Activated naive CD4-positive, alpha-beta T cell treated with anti-CD3 and anti-CD28 coated beads, Interleukin-2, amount 10 ng/mL, durations not matched to agents 7 days and 5 days (primary cell): Measurements from ENCODE around the gene TRIM14.

Experiments used
- CTCF ChIA-PET: fragments of 350-600 bp; sonication (Branson Sonifier 250); formaldehyde crosslinking; loops from one replicate; lab custom pipeline; 2021; ENCODE audit warnings: antibody characterized with exemption; lab: Charles Lee
- DNase-seq: peaks from one replicate; pipeline ENCODE4 v3.0.0-alpha.2; 2020
- H3K27ac Mint-ChIP-seq: one replicate; pipeline ENCODE4 v1.8.0; 2021; ENCODE audit warnings: mild to moderate bottlenecking, moderate library complexity, mixed read lengths
- H3K27me3 Mint-ChIP-seq: one replicate; pipeline ENCODE4 v1.8.0; 2021; ENCODE audit warnings: mild to moderate bottlenecking, mixed read lengths
- H3K36me3 Mint-ChIP-seq: one replicate; pipeline ENCODE4 v1.8.0; 2021; ENCODE audit warnings: mixed read lengths
- H3K4me1 Mint-ChIP-seq: one replicate; pipeline ENCODE4 v1.8.0; 2021; ENCODE audit warnings: mixed read lengths
- H3K4me3 Mint-ChIP-seq: one replicate; pipeline ENCODE4 v1.8.0; 2021; ENCODE audit warnings: mild to moderate bottlenecking, moderate library complexity, mixed read lengths
- H3K9me3 Mint-ChIP-seq: one replicate; pipeline ENCODE4 v1.8.0; 2021; ENCODE audit warnings: mixed read lengths

TRIM14 gene

DNA sequence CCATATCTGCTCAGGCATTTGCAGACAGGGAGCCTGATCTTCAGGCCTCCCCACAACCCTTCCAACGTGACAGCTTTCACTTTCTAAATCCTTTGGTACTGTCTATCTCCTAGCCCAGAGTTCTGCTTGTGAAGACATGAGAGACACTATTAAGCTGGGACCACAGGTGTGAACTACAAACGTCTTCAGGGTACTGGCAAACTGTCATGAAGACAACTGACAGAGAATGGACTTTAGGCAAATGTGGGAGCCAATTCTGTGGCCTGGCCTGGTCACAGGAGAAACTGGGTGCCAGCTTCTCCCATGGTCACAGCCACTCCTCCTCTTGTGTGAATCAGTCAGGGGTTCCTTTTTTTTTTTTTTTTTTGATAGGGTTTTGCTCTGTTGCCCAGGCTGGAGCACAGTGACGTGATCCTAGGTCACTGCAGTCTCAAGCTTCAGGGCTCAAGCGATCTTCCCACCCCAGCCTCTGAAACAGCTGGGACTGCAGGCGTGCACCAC lies 10.4 kb downstream of the TRIM14 start:
- CTCF ChIA-PET = interaction anchor here (2.3 kb wide), 1 partner anchor 10 kb away, joined by 10 read pairs; the partner anchor contains the start of gene TRIM14
- Mint-ChIP-seq H3K9me3 (no peaks in the 10 kb centered on the region), H3K4me3 (peak overlapping the region; percentile 48), H3K27ac (peak overlapping the region; percentile 99), H3K27me3 (no peaks in the 10 kb centered on the region), H3K4me1 (peaks cover 96% of the 10 kb centered on the region), H3K36me3 (peaks cover 75% of the 10 kb centered on the region)
- peak; percentile 63 for DNase-seq

DNA sequence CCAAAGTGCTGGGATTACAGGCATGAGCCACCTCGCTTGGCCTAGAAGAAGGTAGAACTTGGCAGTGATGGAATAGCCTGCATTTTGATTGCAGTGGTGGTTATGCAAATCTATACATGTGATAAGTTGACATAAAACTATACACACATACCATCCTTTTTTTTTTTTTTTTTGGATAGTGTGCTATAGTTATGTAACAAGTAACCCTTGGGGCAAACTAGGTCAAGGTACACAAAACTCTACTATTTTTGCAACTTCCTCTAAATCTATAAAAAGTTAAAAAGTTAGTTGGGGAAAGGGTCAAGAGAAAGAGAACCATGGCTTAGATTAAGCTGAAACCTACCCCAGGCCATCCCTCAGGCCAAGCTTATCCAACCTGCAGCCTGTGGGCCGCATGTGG lies 11.1 kb downstream of the TRIM14 start:
- no peaks in the 10 kb centered on the region for H3K9me3 Mint-ChIP-seq
- DNase-seq = peak; percentile 20
- CTCF ChIA-PET = interaction anchor here (2.3 kb wide), 1 partner anchor 10 kb away, joined by 10 read pairs; the partner anchor contains the start of gene TRIM14
- H3K27ac Mint-ChIP-seq = peak overlapping the region; percentile 99
- H3K27me3 Mint-ChIP-seq = no peaks in the 10 kb centered on the region
- peaks cover 94% of the 10 kb centered on the region for H3K4me1 Mint-ChIP-seq
- peaks cover 72% of the 10 kb centered on the region for H3K36me3 Mint-ChIP-seq
- no peak overlapping the region for H3K4me3 Mint-ChIP-seq

- Mint-ChIP-seq H3K4me3 (no peak overlapping the region), H3K36me3 (peaks cover 62% of the 10 kb centered on the region), H3K4me1 (peaks cover 96% of the 10 kb centered on the region), H3K27ac (peak overlapping the region; percentile 98), H3K27me3 (no peaks in the 10 kb centered on the region), H3K9me3 (no peaks in the 10 kb centered on the region)
- CTCF ChIA-PET = interaction anchor here (1.2 to 2.3 kb wide), 2 partner anchors 13 to 14 kb away, joined by 5 to 9 read pairs; partner anchors contain the start of gene TRIM14
- no peak for DNase-seq
Observed at GRCh38 chr9:98105006-98105405, 14.0 kb downstream of the TRIM14 start.

DNA sequence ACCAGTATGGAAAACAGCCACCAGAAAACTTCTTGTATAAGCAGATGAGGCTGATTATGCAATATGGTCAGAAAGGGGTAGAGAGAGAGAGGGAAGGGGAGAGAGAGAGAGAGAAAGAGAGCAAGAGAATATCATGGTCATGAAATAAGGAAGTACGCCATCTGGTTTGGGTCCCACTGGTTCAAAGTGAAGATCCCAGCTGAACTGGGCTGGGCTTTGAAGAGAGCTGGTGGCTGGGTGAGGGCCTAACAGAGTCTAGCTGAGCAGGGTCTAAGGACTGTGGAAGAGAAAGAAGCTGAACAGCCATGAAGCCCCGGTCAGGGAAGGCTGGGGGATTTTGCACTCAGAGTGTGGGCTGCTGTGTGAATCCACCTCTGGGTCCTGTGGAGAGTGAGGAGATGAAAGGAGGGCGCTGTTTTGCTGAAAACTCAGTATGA lies 14.6 kb downstream of the TRIM14 start:
- peak overlapping the region; percentile 98 for H3K27ac Mint-ChIP-seq
- peak overlapping the region; percentile 4 for H3K4me3 Mint-ChIP-seq
- peaks cover 96% of the 10 kb centered on the region for H3K4me1 Mint-ChIP-seq
- no peaks in the 10 kb centered on the region for H3K9me3 Mint-ChIP-seq
- H3K27me3 Mint-ChIP-seq = no peaks in the 10 kb centered on the region
- no peak for DNase-seq
- peaks cover 62% of the 10 kb centered on the region for H3K36me3 Mint-ChIP-seq
- CTCF ChIA-PET = interaction anchor here (0.7 to 2.3 kb wide), 2 partner anchors 13 to 21 kb away, joined by 3 to 9 read pairs; no protein-coding TSS in a partner anchor

GRCh38 chr9:98101868-98102273 lies 17.2 kb downstream of the TRIM14 start:
- peak overlapping the region; percentile 98 for H3K27ac Mint-ChIP-seq
- CTCF ChIA-PET = interaction anchor here (0.6 to 1.4 kb wide), 4 partner anchors 18 to 179 kb away, joined by 3 to 24 read pairs (median 4); partner anchors contain the start of genes TRIM14 and TRMO
- H3K36me3 Mint-ChIP-seq = peaks cover 60% of the 10 kb centered on the region
- peaks cover 95% of the 10 kb centered on the region for H3K4me1 Mint-ChIP-seq
- no peaks in the 10 kb centered on the region for H3K9me3 Mint-ChIP-seq
- DNase-seq = peak; percentile 91
- no peaks in the 10 kb centered on the region for H3K27me3 Mint-ChIP-seq
- H3K4me3 Mint-ChIP-seq = peak overlapping the region; percentile 61

DNA sequence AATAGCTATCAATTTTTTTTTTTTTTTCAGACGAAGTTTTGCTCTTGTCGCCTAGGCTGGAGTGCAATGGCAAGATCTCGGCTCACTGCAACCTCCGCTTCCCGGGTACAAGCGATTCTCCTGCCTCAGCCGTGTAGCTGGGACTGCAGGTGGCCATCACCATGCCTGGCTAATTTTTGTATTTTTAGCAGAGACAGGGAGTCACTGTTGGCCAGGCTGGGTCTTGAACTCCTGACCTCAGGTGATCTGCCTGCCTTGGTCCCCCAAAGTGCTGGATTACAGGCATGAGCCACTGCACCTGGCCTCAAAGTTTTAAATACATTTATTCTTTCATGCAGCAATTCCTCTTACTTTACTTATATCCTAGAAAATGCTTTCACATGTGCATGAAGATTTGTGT lies 17.6 kb downstream of the TRIM14 start:
- peaks cover 61% of the 10 kb centered on the region for H3K36me3 Mint-ChIP-seq
- H3K27ac Mint-ChIP-seq = peak overlapping the region; percentile 98
- no peak for DNase-seq
- CTCF ChIA-PET = interaction anchor here (0.6 to 1.4 kb wide), 4 partner anchors 18 to 179 kb away, joined by 3 to 24 read pairs (median 4); partner anchors contain the start of genes TRIM14 and TRMO
- peaks cover 94% of the 10 kb centered on the region for H3K4me1 Mint-ChIP-seq
- no peaks in the 10 kb centered on the region for H3K27me3 Mint-ChIP-seq
- H3K9me3 Mint-ChIP-seq = no peaks in the 10 kb centered on the region
- H3K4me3 Mint-ChIP-seq = peak overlapping the region; percentile 61

DNA sequence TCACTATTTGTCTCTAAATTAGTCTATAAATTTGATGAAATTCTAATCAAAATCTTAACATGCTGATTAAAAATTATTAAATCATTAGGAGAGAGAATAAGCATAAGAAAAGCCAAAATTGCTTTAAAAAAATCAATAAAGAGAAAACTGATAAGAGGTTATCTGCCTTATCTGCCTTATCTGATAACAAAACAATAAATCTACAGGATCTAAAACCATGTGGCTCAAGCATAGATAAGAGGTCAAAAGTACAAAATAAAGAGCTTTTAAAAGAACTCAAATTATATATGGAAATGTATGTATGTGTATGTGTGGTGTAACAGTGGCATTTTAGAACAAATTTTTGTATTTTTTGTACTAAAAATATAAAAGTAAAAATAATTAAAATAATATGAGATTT lies 18.6 kb downstream of the TRIM14 start:
- Mint-ChIP-seq H3K27me3 (no peaks in the 10 kb centered on the region), H3K4me3 (peak overlapping the region; percentile 61), H3K9me3 (no peaks in the 10 kb centered on the region), H3K4me1 (peaks cover 92% of the 10 kb centered on the region), H3K36me3 (peaks cover 61% of the 10 kb centered on the region), H3K27ac (peak overlapping the region; percentile 96)
- CTCF ChIA-PET = no interaction called here
- no peak for DNase-seq

DNA sequence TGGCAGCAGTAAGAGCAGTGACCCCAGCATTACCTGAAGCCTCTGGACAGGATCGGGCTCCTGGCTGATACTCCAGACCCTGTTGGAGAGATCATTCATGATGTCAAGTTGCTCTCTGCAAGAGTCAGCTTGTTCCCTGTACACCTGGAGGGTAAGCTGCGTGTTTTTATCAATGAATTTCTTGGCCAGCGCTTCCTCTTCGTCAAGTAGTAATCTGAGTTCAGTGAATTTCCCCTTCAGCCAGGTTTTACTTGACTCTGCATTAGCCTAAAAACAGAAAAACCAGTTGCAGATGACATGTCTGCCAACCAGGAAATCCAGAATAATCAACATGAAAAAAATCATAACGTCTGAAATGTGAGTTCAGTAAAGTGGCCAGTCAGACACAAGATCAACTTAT lies 19.1 kb downstream of the TRIM14 start:
- CTCF ChIA-PET = no interaction called here
- peak overlapping the region; percentile 61 for H3K4me3 Mint-ChIP-seq
- H3K27ac Mint-ChIP-seq = peak overlapping the region; percentile 96
- H3K27me3 Mint-ChIP-seq = no peaks in the 10 kb centered on the region
- no peak for DNase-seq
- H3K4me1 Mint-ChIP-seq = peaks cover 90% of the 10 kb centered on the region
- no peaks in the 10 kb centered on the region for H3K9me3 Mint-ChIP-seq
- H3K36me3 Mint-ChIP-seq = peaks cover 61% of the 10 kb centered on the region

DNA sequence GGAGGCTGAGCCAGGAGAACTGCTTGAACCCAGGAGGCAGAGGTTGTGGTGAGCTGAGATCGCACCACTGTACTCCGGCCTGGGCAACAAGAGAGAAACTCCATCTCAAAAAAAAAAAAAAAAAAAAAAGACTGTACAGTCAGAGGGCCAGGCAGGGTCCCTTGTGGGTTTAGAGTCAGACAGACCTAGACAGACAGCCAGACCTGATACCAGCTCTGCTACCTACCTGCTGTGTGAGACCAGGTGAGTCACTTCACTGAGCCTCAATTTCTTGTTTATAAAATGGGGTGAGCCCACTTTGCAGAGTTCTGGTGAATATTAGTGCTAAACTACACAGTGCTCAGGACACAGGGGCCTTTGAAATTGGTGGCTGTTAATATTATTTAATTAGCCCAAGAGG lies 19.7 kb downstream of the TRIM14 start:
- H3K4me3 Mint-ChIP-seq = no peak overlapping the region
- no peaks in the 10 kb centered on the region for H3K9me3 Mint-ChIP-seq
- CTCF ChIA-PET = no interaction called here
- H3K36me3 Mint-ChIP-seq = peaks cover 61% of the 10 kb centered on the region
- H3K4me1 Mint-ChIP-seq = peaks cover 89% of the 10 kb centered on the region
- no peaks in the 10 kb centered on the region for H3K27me3 Mint-ChIP-seq
- peak overlapping the region; percentile 96 for H3K27ac Mint-ChIP-seq
- no peak for DNase-seq

DNA sequence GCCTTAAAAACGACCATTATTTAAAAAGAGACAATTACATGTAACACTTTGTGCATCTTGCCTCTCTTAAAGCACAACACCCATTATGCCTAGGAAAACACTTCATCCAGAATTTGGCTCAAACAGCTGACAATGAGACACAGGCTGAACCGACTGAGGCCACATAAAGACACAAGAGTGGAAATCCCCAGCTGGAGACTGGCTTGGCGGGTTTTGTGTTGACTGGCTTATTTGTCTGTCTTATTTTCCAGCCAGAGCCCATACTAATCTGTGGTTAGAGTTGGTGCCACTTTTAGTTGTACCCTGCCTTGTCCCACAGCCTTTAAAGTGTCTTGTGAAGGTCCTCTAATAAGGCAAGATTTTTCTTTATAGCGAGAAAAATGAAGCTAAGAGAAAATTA lies 21.2 kb downstream of the TRIM14 start:
- Mint-ChIP-seq H3K4me3 (no peak overlapping the region), H3K36me3 (peaks cover 63% of the 10 kb centered on the region), H3K9me3 (no peaks in the 10 kb centered on the region), H3K27me3 (no peaks in the 10 kb centered on the region), H3K27ac (peak overlapping the region; percentile 96), H3K4me1 (peaks cover 87% of the 10 kb centered on the region)
- CTCF ChIA-PET = interaction anchor here (1.3 to 1.9 kb wide), 4 partner anchors 21 to 165 kb away, joined by 3 to 9 read pairs (median 6); partner anchors contain the start of genes CORO2A and TRIM14
- peak; percentile 47 for DNase-seq

GRCh38 chr9:98096091-98096490 lies 22.9 kb downstream of the TRIM14 start:
- H3K36me3 Mint-ChIP-seq = peaks cover 68% of the 10 kb centered on the region
- H3K9me3 Mint-ChIP-seq = no peaks in the 10 kb centered on the region
- CTCF ChIA-PET = no interaction called here
- H3K4me1 Mint-ChIP-seq = peaks cover 79% of the 10 kb centered on the region
- no peak for DNase-seq
- H3K27ac Mint-ChIP-seq = no peak overlapping the region
- H3K4me3 Mint-ChIP-seq = no peak overlapping the region
- no peaks in the 10 kb centered on the region for H3K27me3 Mint-ChIP-seq

GRCh38 chr9:98095401-98095800 lies 23.6 kb downstream of the TRIM14 start:
- no peaks in the 10 kb centered on the region for H3K27me3 Mint-ChIP-seq
- no peak overlapping the region for H3K4me3 Mint-ChIP-seq
- H3K36me3 Mint-ChIP-seq = peaks cover 70% of the 10 kb centered on the region
- peak overlapping the region; percentile 81 for H3K27ac Mint-ChIP-seq
- DNase-seq = no peak
- H3K9me3 Mint-ChIP-seq = no peaks in the 10 kb centered on the region
- CTCF ChIA-PET = interaction anchor here (0.8 kb wide), 1 partner anchor 23 kb away, joined by 3 read pairs; no protein-coding TSS in a partner anchor
- H3K4me1 Mint-ChIP-seq = peaks cover 72% of the 10 kb centered on the region

GRCh38 chr9:98094851-98095250 lies 24.2 kb downstream of the TRIM14 start:
- Mint-ChIP-seq H3K27me3 (no peaks in the 10 kb centered on the region), H3K36me3 (peaks cover 69% of the 10 kb centered on the region), H3K27ac (peak overlapping the region; percentile 74), H3K4me1 (peaks cover 70% of the 10 kb centered on the region), H3K4me3 (no peak overlapping the region), H3K9me3 (no peaks in the 10 kb centered on the region)
- CTCF ChIA-PET = interaction anchor here (0.8 kb wide), 1 partner anchor 23 kb away, joined by 3 read pairs; no protein-coding TSS in a partner anchor
- no peak for DNase-seq

- Mint-ChIP-seq H3K4me3 (no peak overlapping the region), H3K36me3 (peaks cover 71% of the 10 kb centered on the region), H3K4me1 (peaks cover 70% of the 10 kb centered on the region), H3K27me3 (no peaks in the 10 kb centered on the region), H3K9me3 (no peaks in the 10 kb centered on the region), H3K27ac (peak overlapping the region; percentile 74)
- no peak for DNase-seq
- CTCF ChIA-PET = no interaction called here
Observed at GRCh38 chr9:98094316-98094715, 24.7 kb downstream of the TRIM14 start.

- no peak for DNase-seq
- Mint-ChIP-seq H3K27ac (peak overlapping the region; percentile 69), H3K4me3 (no peak overlapping the region), H3K9me3 (no peaks in the 10 kb centered on the region), H3K4me1 (peaks cover 60% of the 10 kb centered on the region), H3K27me3 (no peaks in the 10 kb centered on the region), H3K36me3 (peaks cover 66% of the 10 kb centered on the region)
- CTCF ChIA-PET = interaction anchor here (2.2 kb wide), 1 partner anchor 163 kb away, joined by 7 read pairs; the partner anchor contains the start of gene TBC1D2
Observed at GRCh38 chr9:98092613-98092931, 26.4 kb downstream of the TRIM14 start.
